ENCODE results near the gene VILL. TPM values are rescaled to one million over a fixed set of nuclear protein-coding genes. Genes with fewer than 3 reads are reported as not detected.
A peak's percentile ranks its signal among the peaks of the same experiment; 100 is the strongest.

Gene VILL
- total and polyA plus RNA-seq, 10 of the 15 experiments (the other 5 are each of a cell fraction or from before 2014, with no cell fraction given) = 0.15 to 5.4 (median 2.1) TPM; not detected in 1

GRCh38 chr3:38039899-38040261 lies 49.3 kb downstream of the VILL start:
- peak overlapping the region; percentile 45 for H2AFZ ChIP-seq (ENCODE audit: control insufficient read depth, low read depth, low read length)
- SMC1A ChIA-PET (ENCODE audit: uncharacterized antibody, unreplicated experiment) = no interaction called here
- H3K36me3 ChIP-seq (ENCODE audit: control insufficient read depth in 2 of 2, insufficient read depth in 2 of 2, low read length in 1 of 2) = no peaks in the 10 kb centered on the region
- POLR2A ChIA-PET = interaction anchor here (0.8 kb wide), 1 partner anchor 72 kb away, joined by 3 read pairs; no protein-coding TSS in a partner anchor
- peaks cover 0 to 3% of the 10 kb centered on the region in 2 experiments; a peak in 2 of 4 replicates for H3K27me3 ChIP-seq (replicated peaks in 1 of 2; ENCODE audit: control insufficient read depth in 2 of 2, insufficient read depth in 2 of 2, low read length in 1 of 2)
- peak; percentile 85 for ATAC-seq
- no peak overlapping the region for H3K9ac ChIP-seq (ENCODE audit: control insufficient read depth, insufficient read depth, low read length)
- peak; percentile 31; the same call in 1 of the 2 replicates for TF ChIP-seq RUNX3 (IDR thresholded peaks at IDR 0.05; ENCODE audit: low read length)
- TF ChIP-seq FOS (IDR thresholded peaks at IDR 0.05; ENCODE audit: borderline replicate concordance, extremely low read depth, insufficient read length) = no peak
- no peak for TF ChIP-seq LARP7 (IDR thresholded peaks at IDR 0.05)
- TF ChIP-seq, protein P1, sequence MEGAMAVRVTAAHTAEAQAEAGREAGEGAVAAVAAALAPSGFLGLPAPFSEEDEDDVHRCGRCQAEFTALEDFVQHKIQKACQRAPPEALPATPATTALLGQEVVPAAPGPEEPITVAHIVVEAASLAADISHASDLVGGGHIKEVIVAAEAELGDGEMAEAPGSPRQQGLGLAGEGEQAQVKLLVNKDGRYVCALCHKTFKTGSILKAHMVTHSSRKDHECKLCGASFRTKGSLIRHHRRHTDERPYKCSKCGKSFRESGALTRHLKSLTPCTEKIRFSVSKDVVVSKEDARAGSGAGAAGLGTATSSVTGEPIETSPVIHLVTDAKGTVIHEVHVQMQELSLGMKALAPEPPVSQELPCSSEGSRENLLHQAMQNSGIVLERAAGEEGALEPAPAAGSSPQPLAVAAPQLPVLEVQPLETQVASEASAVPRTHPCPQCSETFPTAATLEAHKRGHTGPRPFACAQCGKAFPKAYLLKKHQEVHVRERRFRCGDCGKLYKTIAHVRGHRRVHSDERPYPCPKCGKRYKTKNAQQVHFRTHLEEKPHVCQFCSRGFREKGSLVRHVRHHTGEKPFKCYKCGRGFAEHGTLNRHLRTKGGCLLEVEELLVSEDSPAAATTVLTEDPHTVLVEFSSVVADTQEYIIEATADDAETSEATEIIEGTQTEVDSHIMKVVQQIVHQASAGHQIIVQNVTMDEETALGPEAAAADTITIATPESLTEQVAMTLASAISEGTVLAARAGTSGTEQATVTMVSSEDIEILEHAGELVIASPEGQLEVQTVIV (IDR thresholded peaks at IDR 0.05; ENCODE audit: borderline replicate concordance, partially characterized antibody) = no peak
- peak; percentile 23; the same call in 1 of the 2 replicates for TF ChIP-seq MXI1 (IDR thresholded peaks at IDR 0.05; ENCODE audit: low read depth, low read length)
- TF ChIP-seq REST (IDR thresholded peaks at IDR 0.05; ENCODE audit: low read depth, low read length) = no peak
- peak; percentile 28; the same call in 1 of the 2 replicates for TF ChIP-seq SMC3 (IDR thresholded peaks at IDR 0.05; ENCODE audit: borderline replicate concordance, low read length)
- TF ChIP-seq CTCF (IDR thresholded peaks at IDR 0.05 in 2 of 3, conservative IDR thresholded peaks at IDR 0.05 in 1 of 3; ENCODE audit: control insufficient read depth in 2 of 3, extremely low read depth in 1 of 3, insufficient read depth in 1 of 3, low read depth in 3 of 3, low read length in 3 of 3) = peak; percentile 30 to 57 (median 34); a peak in 3 of 6 replicates
- FAIRE-seq = no peak
- DNase-seq (ENCODE audit: low read depth, low spot score) = peak; percentile 16
- CTCF ChIA-PET = interaction anchor here (1.3 to 2.5 kb wide), 5 partner anchors 35 to 79 kb away, joined by 3 to 9 read pairs (median 4); no protein-coding TSS in a partner anchor
- H3K4me1 ChIP-seq (ENCODE audit: control insufficient read depth, insufficient read depth, low read length) = peaks cover 13% of the 10 kb centered on the region
- peak overlapping the region; percentile 71; the same call in 1 of the 2 replicates for H3K4me3 ChIP-seq
- H4K20me1 ChIP-seq (ENCODE audit: control insufficient read depth, insufficient read depth) = no peaks in the 10 kb centered on the region
- RAD21 ChIA-PET (ENCODE audit: unreplicated experiment) = no interaction called here
- H3K79me2 ChIP-seq (ENCODE audit: control insufficient read depth, insufficient read depth, low read length) = no peaks in the 10 kb centered on the region
- H3K9me3 ChIP-seq (replicated peaks; ENCODE audit: control insufficient read depth, insufficient read depth, low read length) = no peaks in the 10 kb centered on the region
- intact Hi-C loops (cut with micrococcal nuclease; ENCODE audit: unreplicated experiment) (loop anchor here (1.0 kb wide), 1 partner anchor 36 kb away; no protein-coding TSS in a partner anchor), in situ Hi-C loops (cut with MboI) (no loop called here)
- peak overlapping the region; percentile 84 for H3K4me2 ChIP-seq (ENCODE audit: control insufficient read depth, insufficient read depth)
- H3K27ac ChIP-seq (ENCODE audit: control insufficient read depth, insufficient read depth) = no peak overlapping the region
- whole genome bisulfite sequencing (ENCODE audit: insufficient coverage, insufficient replicate concordance, low lambda C conversion rate, missing lambda C conversion rate) = 8% methylated on average over 11 of the region's 11 CpGs
- no TSS peak for BruUV-seq (replicated peaks)
